Chondrocyte (in vitro differentiated cells): ENCODE results near the gene OR6T1. TPM values are rescaled to one million over a fixed set of nuclear protein-coding genes. Genes with fewer than 3 reads are reported as not detected.

Source experiments
- DNase-seq: peaks from one replicate; pipeline ENCODE4 v3.0.0; 2021; ENCODE audit warnings: mixed read lengths, low spot score
- H3K27ac Mint-ChIP-seq: one replicate; pipeline ENCODE4 v1.8.0; 2021; ENCODE audit warnings: mild to moderate bottlenecking, moderate library complexity, mixed read lengths; ENCODE audit not compliant: unreplicated experiment
- H3K27me3 Mint-ChIP-seq: 2 replicates; pipeline ENCODE4 v1.8.0; 2021; ENCODE audit warnings: low read depth, mixed read lengths
- H3K36me3 Mint-ChIP-seq: 2 replicates; pipeline ENCODE4 v1.8.0; 2021; ENCODE audit warnings: low read depth, mixed read lengths
- H3K4me1 Mint-ChIP-seq: 2 replicates; pipeline ENCODE4 v1.8.0; 2021; ENCODE audit warnings: low read depth, mild to moderate bottlenecking, mixed read lengths
- H3K4me3 Mint-ChIP-seq: one replicate; pipeline ENCODE4 v1.8.0; 2021; ENCODE audit warnings: mild to moderate bottlenecking, moderate library complexity, mixed read lengths; ENCODE audit not compliant: unreplicated experiment
- H3K9me3 Mint-ChIP-seq: 2 replicates; pipeline ENCODE4 v1.8.0; 2021; ENCODE audit warnings: low read depth, mixed read lengths
- total RNA-seq: library from RNA; stranded (reverse); gene quantifications from 3 replicates; pipeline ENCODE4 v1.2.1, GENCODE V29; 2021
- TF ChIP-seq, protein P1 (sequence below): fragments of 200-600 bp; sonication (generic); IDR thresholded peaks from 2 replicates; pipeline ENCODE4 v1.5.0; 2021; ENCODE audit warnings: antibody characterized with exemption, mild to moderate bottlenecking, moderate library complexity

The OR6T1 gene
- total RNA-seq, 1 donor from 2014 or later, result not detected

DNA sequence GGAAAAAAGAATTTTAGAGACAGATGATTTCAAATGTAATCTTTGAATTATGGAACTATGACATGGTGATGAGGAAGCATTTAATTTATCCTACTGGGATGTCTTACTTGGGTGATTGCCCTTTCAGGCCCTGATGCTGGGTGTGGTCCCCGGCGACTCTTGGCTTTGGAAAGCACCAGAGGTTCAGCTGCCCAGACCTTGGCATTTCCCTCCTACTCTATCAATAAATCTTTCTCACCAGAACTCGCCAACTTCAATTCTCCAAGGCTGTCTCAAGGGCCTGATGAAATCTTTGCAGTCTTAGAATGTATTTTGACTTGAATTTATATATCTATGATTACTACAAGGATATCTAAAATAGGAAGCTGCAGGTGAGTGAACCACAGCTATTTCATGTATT lies 22.7 kb downstream of the OR6T1 start:
- Mint-ChIP-seq H3K4me1 (no peaks in the 10 kb centered on the region), H3K36me3 (no peaks in the 10 kb centered on the region), H3K27me3 (peaks cover 4% of the 10 kb centered on the region), H3K9me3 (no peaks in the 10 kb centered on the region), H3K4me3 (no peak overlapping the region), H3K27ac (no peak overlapping the region)
- TF ChIP-seq, protein P1, sequence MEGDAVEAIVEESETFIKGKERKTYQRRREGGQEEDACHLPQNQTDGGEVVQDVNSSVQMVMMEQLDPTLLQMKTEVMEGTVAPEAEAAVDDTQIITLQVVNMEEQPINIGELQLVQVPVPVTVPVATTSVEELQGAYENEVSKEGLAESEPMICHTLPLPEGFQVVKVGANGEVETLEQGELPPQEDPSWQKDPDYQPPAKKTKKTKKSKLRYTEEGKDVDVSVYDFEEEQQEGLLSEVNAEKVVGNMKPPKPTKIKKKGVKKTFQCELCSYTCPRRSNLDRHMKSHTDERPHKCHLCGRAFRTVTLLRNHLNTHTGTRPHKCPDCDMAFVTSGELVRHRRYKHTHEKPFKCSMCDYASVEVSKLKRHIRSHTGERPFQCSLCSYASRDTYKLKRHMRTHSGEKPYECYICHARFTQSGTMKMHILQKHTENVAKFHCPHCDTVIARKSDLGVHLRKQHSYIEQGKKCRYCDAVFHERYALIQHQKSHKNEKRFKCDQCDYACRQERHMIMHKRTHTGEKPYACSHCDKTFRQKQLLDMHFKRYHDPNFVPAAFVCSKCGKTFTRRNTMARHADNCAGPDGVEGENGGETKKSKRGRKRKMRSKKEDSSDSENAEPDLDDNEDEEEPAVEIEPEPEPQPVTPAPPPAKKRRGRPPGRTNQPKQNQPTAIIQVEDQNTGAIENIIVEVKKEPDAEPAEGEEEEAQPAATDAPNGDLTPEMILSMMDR, result no peak
- DNase-seq, result no peak

DNA sequence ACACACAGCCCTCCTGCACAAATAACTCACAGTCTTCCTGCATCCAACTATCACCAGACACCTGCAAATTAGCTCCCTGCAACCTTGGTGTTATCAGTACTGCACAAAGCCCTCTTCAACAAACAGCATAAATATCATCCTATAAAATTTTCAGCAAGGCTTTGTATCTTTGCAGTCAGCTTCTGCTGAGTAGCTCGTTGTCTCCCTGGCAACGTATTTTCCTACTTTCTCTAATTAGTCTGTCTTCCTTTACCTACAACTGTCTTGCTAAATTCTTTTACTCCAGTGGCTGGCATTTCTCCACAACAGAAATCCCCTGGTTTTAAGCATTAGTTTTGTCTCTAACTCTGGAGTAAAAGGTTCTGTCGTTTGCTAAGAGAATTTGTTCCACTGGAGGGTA lies 37.8 kb downstream of the OR6T1 start:
- Mint-ChIP-seq H3K4me3 (no peak overlapping the region), H3K36me3 (no peaks in the 10 kb centered on the region), H3K27me3 (peaks cover 7% of the 10 kb centered on the region), H3K27ac (no peak overlapping the region), H3K9me3 (no peaks in the 10 kb centered on the region), H3K4me1 (no peaks in the 10 kb centered on the region)
- TF ChIP-seq, protein P1, result no peak
- DNase-seq, result no peak

DNA sequence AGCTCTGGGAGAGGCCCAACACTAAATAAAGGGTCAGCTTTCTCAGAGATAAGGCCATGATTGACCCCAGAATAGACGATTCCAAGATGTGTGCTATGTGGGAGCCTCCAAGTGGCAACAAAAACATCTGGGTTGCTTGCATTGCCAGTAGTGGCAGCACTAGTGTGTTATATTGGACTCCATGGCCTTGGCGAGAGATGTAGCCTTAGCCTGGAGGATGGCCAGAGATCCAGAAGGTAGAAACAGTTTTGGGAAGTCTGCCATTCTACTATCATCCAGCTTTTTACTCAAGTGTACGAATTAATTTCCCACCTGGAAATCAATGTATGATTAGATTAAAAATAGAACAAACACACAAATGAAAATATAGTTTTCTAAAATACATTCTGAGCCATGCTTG lies 38.7 kb downstream of the OR6T1 start:
- H3K36me3 Mint-ChIP-seq, result no peaks in the 10 kb centered on the region
- no peaks in the 10 kb centered on the region for H3K9me3 Mint-ChIP-seq
- no peak overlapping the region for H3K4me3 Mint-ChIP-seq
- H3K27me3 Mint-ChIP-seq, result peaks cover 7% of the 10 kb centered on the region
- H3K27ac Mint-ChIP-seq, result no peak overlapping the region
- H3K4me1 Mint-ChIP-seq, result no peaks in the 10 kb centered on the region
- TF ChIP-seq, protein P1, result no peak
- DNase-seq, result no peak

DNA sequence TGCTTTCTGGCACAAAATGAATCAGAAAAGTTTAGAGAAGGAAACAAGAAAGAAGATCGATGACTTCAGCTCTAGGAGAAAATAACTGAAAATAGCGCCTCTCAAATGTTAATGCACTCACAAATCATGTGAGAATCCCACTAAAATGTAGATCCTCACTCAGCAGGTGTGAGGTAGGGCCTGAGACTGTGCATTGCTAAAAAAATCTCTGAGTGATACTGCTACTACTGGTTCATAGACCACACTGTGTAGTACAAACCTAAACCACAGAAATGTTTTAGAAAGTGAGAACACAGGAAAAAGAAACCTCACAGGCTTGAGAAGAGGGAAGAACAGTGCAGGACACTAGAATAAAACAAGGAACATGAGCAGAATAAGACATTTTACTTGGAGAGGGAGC lies 39.7 kb downstream of the OR6T1 start:
- Mint-ChIP-seq H3K27ac (no peak overlapping the region), H3K4me1 (no peaks in the 10 kb centered on the region), H3K27me3 (peaks cover 7% of the 10 kb centered on the region), H3K9me3 (no peaks in the 10 kb centered on the region), H3K36me3 (no peaks in the 10 kb centered on the region), H3K4me3 (no peak overlapping the region)
- no peak for DNase-seq
- TF ChIP-seq, protein P1, result no peak

DNA sequence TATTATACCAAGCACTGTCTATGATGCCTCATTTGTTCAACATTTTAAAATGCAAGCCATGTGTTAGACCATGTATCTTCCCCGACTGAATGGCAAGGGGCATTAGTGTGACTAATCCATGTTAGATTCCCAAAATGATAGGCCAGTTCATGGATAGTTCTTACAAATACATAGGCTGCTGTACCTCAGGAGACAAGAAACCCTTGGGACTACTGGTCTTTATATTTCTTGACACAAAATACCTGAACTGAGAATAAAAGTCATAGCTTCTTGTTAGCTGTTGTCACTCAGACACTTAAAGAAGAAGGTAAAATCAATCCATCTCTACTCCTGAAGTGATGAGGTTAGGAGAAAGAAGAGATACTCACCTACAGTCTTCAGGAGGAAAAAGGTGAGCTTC lies 41.8 kb downstream of the OR6T1 start, which contains the start of gene OR8D4:
Gene OR8D4 (plus strand): TSS at position 301 of the 400 bp plus-strand sequence. CDS start 4,265 bp downstream, outside the sequence.
- Mint-ChIP-seq H3K4me3 (no peak within 1 kb of the TSS), H3K4me1 (no peaks in the 10 kb centered on the region), H3K36me3 (no peaks in the 10 kb centered on the region), H3K27ac (no peak within 1 kb of the TSS), H3K27me3 (peaks cover 2% of the 10 kb centered on the region), H3K9me3 (no peaks in the 10 kb centered on the region)
- no peak for DNase-seq
- TF ChIP-seq, protein P1, result no peak
